Right hindlimb (tissue), 1 donor: Measurements from ENCODE around the gene REEP5.
"Not testable (repeated sequence)": the region's sequence is repeated elsewhere in the genome, so short reads cannot be mapped to it uniquely, and the experiment has no call there.

Experiments
- DNase-seq: peaks from one replicate; pipeline ENCODE4 v3.0.0-alpha.2; 2018

The REEP5 gene

GRCh38 chr5:112931473-112931872 is 9.4 kb upstream of the REEP5 start:
- no peak for DNase-seq

- DNase-seq = no peak
These were observed 8.0 kb upstream of the REEP5 start for GRCh38 chr5:112930082-112930344.

GRCh38 chr5:112929336-112930081 is 7.5 kb upstream of the REEP5 start:
- DNase-seq = no peak

- DNase-seq = no peak
These were observed 2.0 kb upstream of the REEP5 start for GRCh38 chr5:112923988-112924387.

GRCh38 chr5:112923148-112923917 is 1.3 kb upstream of the REEP5 start:
- DNase-seq = no peak

- DNase-seq = peak; percentile 72
These were observed 798 bp downstream of the REEP5 start for GRCh38 chr5:112921026-112921832.

- DNase-seq = no peak
These were observed 2.1 kb downstream of the REEP5 start for GRCh38 chr5:112919972-112920371.

GRCh38 chr5:112918679-112919078 is 3.3 kb downstream of the REEP5 start:
- no peak for DNase-seq

GRCh38 chr5:112918136-112918535 is 3.9 kb downstream of the REEP5 start:
- DNase-seq = no peak

- no peak for DNase-seq
These were observed 4.5 kb downstream of the REEP5 start for GRCh38 chr5:112917453-112917995.

- no peak for DNase-seq
These were observed 6.2 kb downstream of the REEP5 start for GRCh38 chr5:112915831-112916230.

GRCh38 chr5:112914584-112914983 is 7.4 kb downstream of the REEP5 start:
- DNase-seq = no peak

GRCh38 chr5:112910529-112910928 is 11.5 kb downstream of the REEP5 start:
- no peak for DNase-seq

GRCh38 chr5:112908854-112909253 is 13.2 kb downstream of the REEP5 start:
- DNase-seq = no peak

- DNase-seq = peak; percentile 35
These were observed 14.8 kb downstream of the REEP5 start for GRCh38 chr5:112907166-112907631.

- DNase-seq = no peak
These were observed 15.4 kb downstream of the REEP5 start for GRCh38 chr5:112906637-112907036.

- DNase-seq = not testable (repeated sequence)
These were observed 17.0 kb downstream of the REEP5 start for GRCh38 chr5:112904996-112905395.

- DNase-seq = no peak
These were observed 19.5 kb downstream of the REEP5 start for GRCh38 chr5:112902561-112902960.

- DNase-seq = no peak
These were observed 26.3 kb downstream of the REEP5 start for GRCh38 chr5:112895682-112896081.

GRCh38 chr5:112892776-112893175 is 29.3 kb downstream of the REEP5 start:
- DNase-seq = no peak

GRCh38 chr5:112892066-112892465 is 30.0 kb downstream of the REEP5 start:
- not testable (repeated sequence) for DNase-seq

GRCh38 chr5:112886975-112887374 is 35.1 kb downstream of the REEP5 start:
- no peak for DNase-seq

GRCh38 chr5:112885001-112885400 is 37.0 kb downstream of the REEP5 start:
- no peak for DNase-seq
